ENCODE measurements around the gene ADAMTS9.

DNA sequence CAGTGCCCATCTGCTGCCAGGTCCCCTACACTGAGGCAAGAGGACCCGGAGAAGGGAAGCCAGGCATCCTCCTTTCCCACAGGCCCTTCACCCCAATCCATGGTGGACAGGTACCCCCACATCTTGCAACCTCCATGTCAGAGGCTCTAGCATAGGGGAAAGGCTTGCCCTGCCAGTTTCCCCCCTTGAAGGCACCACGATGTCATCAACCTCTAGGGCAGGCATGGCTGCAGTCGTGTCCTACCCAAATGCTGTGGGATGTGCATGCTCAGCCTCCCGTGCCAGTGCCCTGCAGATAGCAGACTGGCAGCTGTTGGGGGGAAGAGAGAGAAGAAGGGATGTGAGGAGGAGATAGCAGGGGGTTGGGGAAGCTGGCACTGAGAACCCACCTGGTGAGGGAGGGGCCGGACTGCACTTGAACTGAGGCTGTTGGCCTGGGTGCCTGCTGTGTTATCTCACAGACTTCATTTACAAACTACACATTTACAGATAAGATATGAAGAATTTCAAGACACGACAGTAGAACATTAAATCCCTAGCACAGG, 197.5 kb downstream of the ADAMTS9 start:
- TF ChIP-seq ZNF274 (IDR thresholded peaks at IDR 0.05; ENCODE audit: low read depth, low read length) (no peak), YY1 (IDR thresholded peaks at IDR 0.05; ENCODE audit: insufficient read depth, insufficient read length) (no peak)
